ENCODE data around the gene SIK2.
"Not testable (repeated sequence)": the region's sequence is repeated elsewhere in the genome, so short reads cannot be mapped to it uniquely, and the experiment has no call there.

Gene SIK2

DNA sequence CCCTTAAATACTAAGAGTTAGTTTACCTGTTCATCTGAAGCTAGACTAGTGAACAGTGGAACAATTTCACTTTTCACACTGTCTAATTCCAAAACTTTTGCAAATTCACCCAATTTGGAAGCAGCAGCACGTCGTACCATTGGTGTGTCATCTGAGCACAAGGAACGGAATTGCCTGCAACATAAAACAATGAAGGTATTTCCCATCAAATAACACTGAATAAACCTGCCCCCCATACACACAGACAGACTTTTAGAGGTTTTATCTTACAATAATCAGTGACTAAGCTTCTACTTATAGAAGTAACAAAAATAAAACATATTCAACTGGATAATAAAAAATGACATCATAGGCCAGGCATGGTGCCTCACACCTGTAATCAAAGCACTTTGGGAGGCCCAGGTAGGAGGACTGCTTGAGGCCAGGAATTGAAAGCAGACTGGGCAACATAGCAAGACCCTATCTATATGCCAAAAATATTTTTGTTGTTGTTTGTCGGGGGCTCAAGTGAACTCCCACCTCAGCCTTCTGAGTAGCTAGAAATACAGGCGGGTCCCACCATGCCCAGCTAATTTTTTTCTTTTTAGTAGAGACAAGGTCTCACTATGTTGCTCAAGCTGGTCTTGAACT, 157.6 kb downstream of the SIK2 start:
- DNase-seq (ENCODE audit: low spot score): no peak

DNA sequence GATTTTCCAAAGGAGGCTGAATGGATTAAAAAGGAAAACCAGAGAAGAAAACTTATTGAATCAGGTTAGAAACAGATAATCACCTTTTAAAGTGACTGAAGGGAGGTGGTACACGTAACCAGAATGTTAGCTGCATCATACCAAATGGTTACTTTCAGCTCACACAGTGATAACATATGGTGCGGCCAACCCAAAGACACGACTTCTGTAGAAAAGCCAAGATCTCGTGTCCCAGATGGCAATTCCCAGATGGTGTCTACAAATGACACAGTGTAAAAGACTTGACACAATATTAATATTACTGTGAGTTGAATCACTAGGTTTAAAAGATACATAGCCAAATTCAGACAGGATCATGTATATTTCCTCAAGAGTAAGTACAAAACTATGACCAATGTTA, 158.8 kb downstream of the SIK2 start:
- peak; percentile 97 for DNase-seq (ENCODE audit: low spot score)

DNA sequence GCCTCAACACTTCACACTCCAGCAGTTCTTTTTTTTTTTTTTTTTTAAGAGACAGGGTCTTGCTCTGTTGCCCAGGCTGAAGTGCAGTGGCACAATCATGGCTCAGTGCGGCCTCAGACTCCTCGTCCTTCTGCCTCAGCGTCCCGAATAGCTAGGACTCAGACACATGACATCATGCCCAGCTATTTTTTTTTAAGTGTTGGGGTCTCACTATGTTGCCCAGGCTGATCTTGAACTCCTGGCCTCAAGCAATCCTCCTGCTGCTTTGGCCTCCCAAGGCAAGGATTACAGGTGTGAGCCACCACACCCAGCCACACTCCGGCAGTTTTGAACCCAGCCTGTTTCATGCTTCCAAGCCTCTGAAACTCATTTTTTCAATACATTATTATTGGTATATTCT, 160.3 kb downstream of the SIK2 start:
- DNase-seq (ENCODE audit: low spot score): no peak

DNA sequence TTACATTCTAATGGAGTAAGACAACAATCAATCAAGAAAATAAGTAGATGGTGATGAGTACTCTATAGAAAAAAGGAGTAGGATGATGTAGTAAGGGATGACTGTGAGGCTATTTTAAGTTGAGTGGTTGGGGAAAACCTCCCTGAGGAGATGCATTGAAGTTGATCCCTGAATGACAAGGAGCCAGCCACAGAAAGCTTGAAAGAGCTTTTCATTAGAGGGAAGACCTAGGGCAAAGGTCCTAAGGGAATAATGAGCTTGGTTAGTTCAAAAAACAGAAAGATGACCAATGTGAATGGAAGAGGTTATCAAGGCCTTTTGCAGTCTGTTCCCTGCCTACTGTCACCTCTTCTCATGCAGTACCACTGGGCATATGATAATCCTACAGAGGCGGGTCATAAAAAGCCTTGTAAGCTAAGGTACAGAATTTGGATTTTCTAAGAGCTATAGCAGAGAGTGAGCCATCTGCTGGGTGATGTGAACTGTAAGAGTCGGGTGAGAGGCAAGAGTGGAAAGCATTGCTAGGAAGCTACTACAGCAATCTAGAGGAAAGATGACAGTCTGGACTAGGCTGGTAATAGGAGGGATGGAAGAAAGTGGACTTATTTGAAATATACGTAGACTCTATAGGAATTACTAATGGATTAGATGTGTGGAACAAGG, 160.9 kb downstream of the SIK2 start:
- DNase-seq (ENCODE audit: low spot score): peak; percentile 78

DNA sequence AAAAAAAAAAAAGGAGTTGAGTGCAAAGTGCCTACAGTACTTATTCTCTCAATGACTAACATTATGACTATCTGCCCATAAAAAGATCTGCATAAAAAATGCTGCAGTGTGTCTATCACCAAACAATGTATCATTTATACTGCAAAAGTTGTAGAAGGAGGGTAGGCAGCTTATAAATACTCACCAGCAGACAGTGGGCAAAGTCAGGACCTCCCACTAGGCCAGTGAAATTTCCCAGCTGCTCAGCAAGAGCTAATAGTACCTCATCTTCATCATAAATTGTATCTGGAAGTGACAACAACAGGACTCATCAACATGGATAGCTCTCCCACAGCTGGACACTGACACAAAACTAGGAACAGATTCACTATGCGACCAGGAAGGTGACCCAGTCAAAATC, 162.4 kb downstream of the SIK2 start:
- DNase-seq (ENCODE audit: low spot score): no peak

DNA sequence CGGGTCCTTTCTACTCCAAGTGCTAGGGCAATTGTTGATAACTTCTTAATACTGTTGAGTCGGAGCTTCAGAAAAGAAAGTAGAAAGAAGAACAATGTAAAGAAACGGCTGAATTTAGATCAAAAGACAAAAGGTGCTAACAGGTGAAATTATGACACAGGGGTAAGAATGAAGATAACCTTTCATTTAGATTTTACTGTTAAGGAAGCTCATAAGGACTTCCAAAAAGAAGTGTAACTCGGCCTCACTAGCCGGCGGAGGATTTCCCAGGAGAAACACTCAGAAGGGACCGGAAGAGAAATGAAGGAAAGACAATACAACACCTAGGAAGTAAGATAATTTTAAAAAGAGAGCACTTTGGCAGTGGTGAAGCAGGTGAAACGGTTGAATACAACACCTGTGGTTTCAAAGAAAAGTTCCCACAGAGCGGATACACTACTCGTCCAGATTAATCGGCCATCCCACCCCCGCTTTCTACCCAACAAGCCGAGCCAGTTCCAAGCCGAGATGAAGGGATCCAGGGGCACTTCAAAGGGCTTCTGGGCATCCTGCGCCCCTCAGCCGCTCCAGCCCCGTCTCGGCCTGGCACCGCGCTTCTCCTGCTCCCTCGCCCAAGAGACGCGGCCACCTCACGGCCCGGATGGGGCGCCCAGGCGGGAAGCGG, 163.2 kb downstream of the SIK2 start:
- no peak for DNase-seq (ENCODE audit: low spot score)

DNA sequence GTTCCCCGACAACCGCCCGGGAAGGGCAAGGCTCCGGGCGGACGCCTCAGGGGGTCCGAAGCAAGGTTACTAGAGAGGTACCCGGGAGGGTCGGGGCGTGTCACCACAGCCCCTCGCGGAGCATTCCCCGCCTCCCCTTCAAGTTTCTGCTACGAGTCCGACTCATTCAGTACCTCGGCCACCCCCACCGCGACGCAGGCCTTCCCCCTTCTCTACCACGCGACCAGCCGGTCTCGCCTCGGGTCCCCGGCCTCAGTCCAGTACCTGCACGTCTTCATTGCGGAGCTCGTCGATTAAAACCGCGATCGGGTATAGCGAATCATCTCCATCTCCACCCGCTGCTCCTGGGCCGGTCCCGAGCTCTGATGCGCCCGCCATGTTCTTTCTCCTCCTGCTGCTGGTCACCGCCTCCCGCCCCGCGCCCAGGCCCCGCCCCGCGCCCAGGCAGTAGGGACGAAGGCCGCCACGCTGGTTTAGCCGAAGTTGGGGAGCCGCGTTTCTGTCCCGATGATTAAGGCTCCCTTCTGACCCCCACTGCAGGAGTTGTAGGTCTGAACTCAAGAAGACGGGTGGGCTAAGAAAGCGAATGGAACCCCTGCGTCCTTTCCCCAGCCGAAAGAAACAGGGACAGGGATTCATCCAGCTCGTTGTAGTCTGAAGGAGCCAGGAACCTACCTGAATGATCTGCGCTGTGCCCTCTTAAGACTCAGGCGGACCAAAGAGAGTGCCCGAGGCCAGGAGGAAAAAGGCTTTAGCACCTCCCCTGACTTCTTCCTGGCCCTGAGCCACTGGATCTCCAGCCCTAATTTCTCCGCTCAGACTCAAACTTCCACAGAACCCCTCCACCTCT, 164.0 kb downstream of the SIK2 start, which contains the start of gene PPP2R1B:
PPP2R1B (minus strand) TSS at position 406 of the 850 bp plus-strand sequence; CDS start at position 378, 28 bp downstream.
- DNase-seq (ENCODE audit: low spot score): peak; percentile 89

DNA sequence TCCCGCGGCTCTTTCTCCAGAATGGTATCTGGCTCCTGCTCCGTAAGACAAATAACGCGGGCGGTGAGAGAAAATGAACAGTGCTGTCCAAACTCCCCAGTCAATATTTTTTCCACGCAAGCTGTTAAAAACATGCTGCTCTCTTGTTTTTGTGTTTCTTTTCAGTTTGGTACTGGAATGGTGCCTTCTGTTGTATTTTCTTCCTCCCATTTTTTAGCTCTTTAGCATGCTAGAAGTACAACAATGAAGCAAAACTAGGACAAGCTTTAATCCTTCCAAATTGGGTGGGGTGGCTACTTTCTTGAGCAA, 164.5 kb downstream of the SIK2 start:
- no peak for DNase-seq (ENCODE audit: low spot score)

DNA sequence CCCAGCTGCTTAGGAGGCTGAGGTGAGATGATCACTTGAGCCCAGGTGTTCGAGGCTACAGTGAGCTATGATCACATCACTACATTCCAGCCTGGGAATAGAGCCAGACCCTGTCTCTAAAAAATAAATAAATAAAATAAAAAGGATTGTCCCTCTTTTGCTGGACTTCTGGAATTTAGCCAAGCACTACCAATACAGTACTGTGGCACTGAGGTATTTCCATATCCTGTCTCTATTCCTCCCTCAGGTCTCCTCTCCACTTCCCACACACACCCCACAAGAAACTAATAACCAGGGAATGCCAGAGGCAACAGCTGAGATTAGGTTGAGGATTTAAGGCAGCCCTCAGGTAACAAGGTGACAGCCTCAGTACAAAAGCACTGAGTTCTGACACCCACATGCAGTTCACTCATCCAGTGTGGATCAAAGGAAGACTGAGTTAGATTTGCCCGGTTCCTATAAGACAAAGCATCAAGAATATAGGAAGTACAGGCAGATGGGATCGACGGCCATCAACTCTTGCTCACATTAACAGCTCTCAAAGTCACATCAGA, 168.4 kb downstream of the SIK2 start:
- DNase-seq (ENCODE audit: low spot score): no peak

DNA sequence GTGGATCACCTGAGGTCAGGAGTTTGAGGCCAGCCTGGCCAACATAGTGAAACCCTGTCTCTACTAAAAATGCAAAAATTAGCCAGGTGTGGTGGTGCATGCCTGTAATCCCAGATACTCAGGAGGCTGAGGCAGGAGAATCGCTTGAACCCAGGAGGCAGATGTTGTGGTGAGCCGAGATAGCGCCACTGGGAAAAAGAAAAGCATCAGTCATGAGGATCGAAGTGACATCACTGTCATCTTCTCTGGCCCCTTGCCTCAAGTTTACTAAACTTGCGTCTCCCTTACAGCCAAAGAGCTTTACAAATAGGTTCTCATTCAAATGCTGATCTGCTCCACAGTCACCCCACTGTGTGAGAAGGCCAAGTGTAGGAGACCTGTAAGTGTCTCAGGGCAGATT, 169.0 kb downstream of the SIK2 start:
- not testable (repeated sequence) for DNase-seq (ENCODE audit: low spot score)

DNA sequence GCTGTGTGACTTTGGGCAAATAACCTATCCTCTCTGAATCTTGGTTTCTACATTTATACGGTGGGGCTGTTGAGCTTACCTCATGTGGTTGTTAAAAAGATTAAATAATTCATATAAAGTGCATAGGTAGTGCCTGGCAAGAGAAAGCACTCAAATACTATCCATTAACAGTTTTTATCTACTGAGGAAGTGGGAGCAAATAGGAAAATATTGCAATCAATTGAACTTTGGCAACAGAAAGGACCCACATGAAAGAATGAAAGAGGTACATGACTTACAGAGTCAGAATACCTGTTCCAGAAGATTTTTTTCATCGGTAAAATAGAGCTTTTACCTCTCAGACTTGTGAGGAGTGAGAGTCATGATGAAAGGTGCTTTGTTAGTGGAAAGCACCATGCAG, 170.3 kb downstream of the SIK2 start:
- no peak for DNase-seq (ENCODE audit: low spot score)

DNA sequence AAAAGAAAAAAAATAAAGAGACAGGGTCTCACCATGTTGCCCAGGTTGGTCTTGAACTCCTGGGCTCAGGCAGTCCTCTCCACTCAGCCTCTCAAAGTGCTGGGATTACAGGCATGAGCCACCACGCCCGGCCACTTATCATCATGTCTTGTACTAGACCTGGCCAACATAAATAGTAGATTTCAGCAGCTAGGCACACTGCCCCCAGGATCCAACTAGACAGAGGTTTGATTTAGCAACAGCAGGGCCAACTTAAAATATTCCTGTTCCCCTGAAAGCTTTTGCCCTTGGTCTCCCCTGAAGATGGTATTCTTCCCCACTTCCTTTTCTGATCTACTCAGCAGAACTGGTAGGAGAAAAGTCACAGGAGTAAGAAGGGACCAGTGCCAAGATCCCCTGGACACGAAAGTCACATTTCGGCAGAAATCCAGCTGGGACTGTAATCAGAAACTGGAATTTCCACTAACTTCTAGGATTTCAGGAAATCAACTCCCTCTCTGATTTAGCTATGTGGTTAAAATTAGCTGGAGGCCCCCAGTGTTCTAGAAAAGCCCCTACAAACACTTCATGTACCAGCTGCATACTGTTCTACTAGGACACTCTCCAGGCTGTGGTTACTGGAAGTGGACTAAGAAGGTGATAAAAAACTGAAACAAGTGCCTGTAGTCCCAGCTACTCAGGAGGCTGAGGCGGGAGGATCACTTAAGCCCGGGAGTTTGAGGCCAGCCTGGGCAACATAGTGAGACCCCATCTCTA, 172.9 kb downstream of the SIK2 start:
- no peak for DNase-seq (ENCODE audit: low spot score)

DNA sequence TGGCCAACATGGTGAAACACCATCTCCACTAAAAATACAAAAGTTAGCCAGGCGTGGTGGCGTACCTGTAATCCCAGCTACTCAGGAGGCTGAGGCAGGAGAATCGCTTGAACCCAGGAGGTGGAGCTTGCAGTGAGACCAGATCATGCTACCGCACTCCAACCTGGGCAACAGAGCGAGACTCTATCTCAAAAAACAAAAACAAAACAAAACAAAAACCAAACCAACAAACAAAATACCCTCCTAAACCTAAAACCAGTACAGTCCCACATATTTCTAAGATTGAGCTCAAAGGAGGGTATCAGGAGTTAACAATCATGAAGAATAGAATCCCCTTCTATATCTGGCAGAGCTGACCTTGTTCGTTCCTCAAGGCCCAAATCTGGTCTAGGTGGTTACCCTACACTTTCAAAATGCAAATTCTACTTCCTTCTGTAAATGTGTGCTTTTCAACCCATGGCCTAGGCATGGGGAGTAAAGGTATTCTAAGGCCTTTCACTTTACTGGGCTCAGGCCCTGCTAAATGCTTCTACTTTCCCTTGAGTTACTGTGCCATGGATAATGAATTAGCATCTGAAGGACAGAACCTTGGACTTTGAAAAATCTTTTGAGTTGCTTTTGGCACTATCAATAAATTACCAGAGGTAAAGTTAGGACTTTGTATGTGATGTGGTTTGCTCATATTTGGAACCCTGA, 174.3 kb downstream of the SIK2 start:
- no peak for DNase-seq (ENCODE audit: low spot score)

DNA sequence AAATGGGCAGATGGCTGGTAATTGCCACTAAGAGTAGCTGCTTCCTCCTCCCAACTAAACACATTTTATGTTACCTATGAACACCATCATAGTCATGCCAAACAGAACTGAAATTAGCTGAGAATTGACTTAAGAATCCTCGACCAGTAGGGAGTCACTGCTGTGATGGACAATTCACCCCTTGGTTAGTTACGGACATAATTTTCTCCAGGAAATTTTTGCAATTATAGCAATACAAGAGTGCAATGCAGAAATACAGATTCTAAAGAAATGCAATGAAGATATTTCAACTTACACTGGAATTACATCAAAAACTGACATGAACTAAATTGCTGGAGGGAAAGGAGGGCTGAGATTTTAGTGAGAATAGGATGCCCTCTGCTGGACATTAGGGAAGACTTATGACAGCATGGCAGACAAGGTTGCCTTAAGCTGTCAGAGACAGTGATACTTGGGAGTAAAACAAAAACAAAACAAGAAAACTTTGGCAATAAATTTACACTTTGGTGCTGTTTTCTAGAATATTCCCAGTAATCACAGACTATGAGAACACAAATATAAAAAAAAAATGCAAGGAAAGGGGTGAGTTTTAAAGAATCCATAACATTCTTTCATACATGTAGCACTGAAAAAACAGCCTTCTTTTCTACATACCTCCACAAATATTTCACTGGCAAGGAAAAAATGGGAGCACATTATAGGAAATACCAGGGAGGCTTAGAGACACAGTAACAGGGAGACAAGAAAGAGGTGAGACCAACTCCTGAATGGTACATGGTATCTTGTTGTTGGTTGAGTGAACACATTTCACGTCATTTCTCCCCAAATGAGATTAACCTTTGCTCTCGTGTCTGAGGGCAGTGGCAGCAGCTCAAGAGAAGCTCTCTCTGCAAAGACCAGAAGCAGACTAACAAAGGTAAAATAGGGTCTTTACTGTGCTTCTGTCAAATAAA, 175.1 kb downstream of the SIK2 start:
- peak; percentile 91 for DNase-seq (ENCODE audit: low spot score)

DNA sequence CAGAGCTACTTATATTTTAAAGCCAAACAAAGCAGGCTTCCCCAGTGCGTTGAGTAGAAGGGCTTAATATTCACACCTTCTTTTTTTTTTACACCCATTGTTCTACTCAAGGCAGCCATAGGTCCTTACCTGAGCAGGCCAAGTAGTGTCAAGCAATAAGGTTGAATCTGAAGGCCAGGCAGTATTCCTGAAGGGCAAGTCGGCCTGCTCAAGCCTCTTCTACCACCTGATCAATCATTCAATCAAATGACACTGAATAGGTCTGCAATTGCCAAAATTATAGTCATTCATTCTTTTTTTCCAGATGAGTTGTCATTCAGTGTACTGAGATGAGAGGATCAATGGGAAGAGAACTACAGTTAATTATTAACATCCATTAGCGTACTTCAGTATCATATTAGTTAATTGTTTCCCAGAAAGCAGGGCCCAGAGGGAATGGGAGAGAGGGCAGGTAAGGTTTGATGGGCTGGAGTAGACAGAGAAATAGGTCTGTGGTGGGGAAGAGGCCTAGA, 175.9 kb downstream of the SIK2 start:
- no peak for DNase-seq (ENCODE audit: low spot score)

DNA sequence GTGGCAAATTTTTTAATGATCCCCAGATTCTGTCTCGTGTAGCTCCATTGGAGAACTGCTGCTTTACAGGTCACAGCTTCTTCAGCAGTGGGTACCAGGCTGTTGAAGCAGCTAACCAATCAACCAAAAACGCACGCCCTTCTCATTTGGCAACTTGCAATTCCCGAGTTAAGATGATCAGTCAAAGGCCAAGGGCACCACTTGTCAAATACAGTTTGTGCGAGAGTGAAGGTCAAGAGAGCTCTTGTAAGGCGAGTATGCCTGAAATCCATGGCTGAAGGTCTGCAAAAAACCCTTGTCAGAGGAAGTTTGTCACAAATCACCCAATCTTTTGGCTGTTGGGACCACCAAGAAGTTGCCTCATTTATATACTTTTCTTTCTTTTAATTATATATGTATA, 176.9 kb downstream of the SIK2 start:
- DNase-seq (ENCODE audit: low spot score): no peak
